Measurements from ENCODE around the gene MDP1. TPM values are rescaled to one million over a fixed set of nuclear protein-coding genes. Genes with fewer than 3 reads are reported as not detected.

Gene MDP1
- total RNA-seq, 4 donors from 2014 or later = 6.7 to 19.2 (median 13.9) TPM

GRCh38 chr14:24164518-24164991 is 51.3 kb downstream of the MDP1 start:
- no peak for ATAC-seq
- intact Hi-C loops (cut with DNase I; ENCODE audit: low total_unique reads) (loop anchor here (10.0 kb wide), 1 partner anchor 130 kb away; the partner anchor contains the start of genes DHRS1 and NOP9), in situ Hi-C loops (cut with MboI; ENCODE audit: low sequenced_read_pairs in 4 of 4) (loop anchor here in 1 of 4 donors (5.0 kb wide), 1 partner anchor 107 kb away; no protein-coding TSS in a partner anchor)
- no peaks in the 10 kb centered on the region for H3K9me3 ChIP-seq
- no peak overlapping the region for H3K27ac ChIP-seq
- DNase-seq = no peak
- H3K4me3 ChIP-seq = no peak overlapping the region
- peaks cover 23 to 30% of the 10 kb centered on the region in 2 donors for H3K4me1 ChIP-seq
- H3K27me3 ChIP-seq = peaks cover 0 to 2% (median 0%) of the 10 kb centered on the region in 3 donors
- H3K36me3 ChIP-seq = peaks cover 0 to 52% of the 10 kb centered on the region in 2 donors
- no peak for TF ChIP-seq POLR2A (IDR thresholded peaks at IDR 0.05)
- TF ChIP-seq CTCF (IDR thresholded peaks at IDR 0.05 in 4 of 5, conservative IDR thresholded peaks at IDR 0.05 in 1 of 5) = no peak

Other genes starting within 250 kb of the MDP1 start
- gene DHRS4L2, start 227.1 kb downstream of the MDP1 start, total RNA-seq = 10 to 100 TPM; 12.1 to 40.2 (median 25.0) TPM
- gene CARMIL3, start 164.1 kb downstream of the MDP1 start, total RNA-seq = under 1 TPM in 2 of 4 donors, not detected in 2; 0.04 to 0.31 TPM
- gene CPNE6, start 144.5 kb downstream of the MDP1 start, total RNA-seq = not detected
- gene PCK2, start 121.8 kb downstream of the MDP1 start, total RNA-seq = 1 to 10 TPM; 1.9 to 9.8 (median 3.6) TPM
- gene DCAF11, start 101.3 kb downstream of the MDP1 start, total RNA-seq = 100 to 1,000 TPM in 1 of 4 donors, 10 to 100 TPM in 3; 52.4 to 113 (median 88.7) TPM
- gene NRL, start 101.1 kb downstream of the MDP1 start, total RNA-seq = 1 to 10 TPM in 3 of 4 donors, under 1 TPM in 1; 0.82 to 4.5 (median 2.4) TPM
- 10 to 100 TPM; 45.3 to 91.3 (median 65.4) TPM for gene FITM1, start 85.4 kb downstream of the MDP1 start, total RNA-seq
- gene PSME1, start 79.9 kb downstream of the MDP1 start, total RNA-seq = 100 to 1,000 TPM in 2 of 4 donors, 10 to 100 TPM in 2; 63.3 to 158 (median 87.5) TPM
- 10 to 100 TPM; 13.6 to 18.8 (median 16.3) TPM for gene EMC9, start 74.5 kb downstream of the MDP1 start, total RNA-seq
- 10 to 100 TPM; 13.7 to 53.2 (median 21.5) TPM for gene PSME2, start 69.5 kb downstream of the MDP1 start, total RNA-seq
- gene RNF31, start 68.6 kb downstream of the MDP1 start, total RNA-seq = 100 to 1,000 TPM in 1 of 4 donors, 10 to 100 TPM in 3; 63.3 to 140 (median 82.4) TPM
- gene IRF9, start 54.8 kb downstream of the MDP1 start, total RNA-seq = 10 to 100 TPM in 3 of 4 donors, 1 to 10 TPM in 1; 6.5 to 36.7 (median 11.9) TPM
- 1 to 10 TPM in 1 of 4 donors, under 1 TPM in 2, not detected in 1; 0.27 to 3.1 (median 0.82) TPM for gene REC8, start 44.0 kb downstream of the MDP1 start, total RNA-seq
- 10 to 100 TPM; 35.7 to 73.2 (median 55.4) TPM for gene IPO4, start 27.2 kb downstream of the MDP1 start, total RNA-seq
- gene TM9SF1, start 20.6 kb downstream of the MDP1 start, total RNA-seq = 10 to 100 TPM; 31.4 to 46.4 (median 36.7) TPM
- not detected for gene TSSK4, start 10.4 kb downstream of the MDP1 start, total RNA-seq
- gene CHMP4A, start 2.6 kb downstream of the MDP1 start, total RNA-seq = 10 to 100 TPM; 13.6 to 29.8 (median 20.7) TPM
- 100 to 1,000 TPM; 141 to 178 (median 162) TPM for gene NEDD8, start 16.3 kb upstream of the MDP1 start, total RNA-seq
- 10 to 100 TPM; 15.4 to 44.8 (median 27.4) TPM for gene GMPR2, start 16.9 kb upstream of the MDP1 start, total RNA-seq
- gene TINF2, start 26.6 kb upstream of the MDP1 start, total RNA-seq = 10 to 100 TPM; 41.4 to 77.1 (median 50.7) TPM
- gene TGM1, start 47.1 kb upstream of the MDP1 start, total RNA-seq = under 1 TPM in 1 of 4 donors, not detected in 3; 0.20 TPM
- 10 to 100 TPM; 20.9 to 32.8 (median 28.0) TPM for gene RABGGTA, start 55.5 kb upstream of the MDP1 start, total RNA-seq
- 10 to 100 TPM in 2 of 4 donors, 1 to 10 TPM in 2; 1.9 to 12.2 (median 8.2) TPM for gene DHRS1, start 83.7 kb upstream of the MDP1 start, total RNA-seq
- 10 to 100 TPM; 27.2 to 43.5 (median 32.2) TPM for gene NOP9, start 83.8 kb upstream of the MDP1 start, total RNA-seq
- gene CIDEB, start 91.9 kb upstream of the MDP1 start, total RNA-seq = 1 to 10 TPM in 1 of 4 donors, under 1 TPM in 3; 0.39 to 1.5 (median 0.88) TPM
- 1 to 10 TPM in 2 of 4 donors, under 1 TPM in 2; 0.39 to 3.3 (median 2.0) TPM for gene LTB4R2, start 94.1 kb upstream of the MDP1 start, total RNA-seq
- gene LTB4R, start 95.4 kb upstream of the MDP1 start, total RNA-seq = 1 to 10 TPM in 2 of 4 donors, under 1 TPM in 2; 0.13 to 2.2 (median 0.75) TPM
- gene ADCY4, start 119.0 kb upstream of the MDP1 start, total RNA-seq = 10 to 100 TPM in 1 of 4 donors, 1 to 10 TPM in 3; 7.9 to 16.6 (median 8.7) TPM
- gene RIPK3, start 123.9 kb upstream of the MDP1 start, total RNA-seq = 1 to 10 TPM in 2 of 4 donors, under 1 TPM in 2; 0.66 to 1.6 (median 0.97) TPM
- 10 to 100 TPM in 1 of 4 donors, 1 to 10 TPM in 3; 4.6 to 13.2 (median 7.5) TPM for gene NFATC4, start 152.1 kb upstream of the MDP1 start, total RNA-seq
- 1 to 10 TPM in 3 of 4 donors, under 1 TPM in 1; 0.87 to 3.7 (median 2.1) TPM for gene NYNRIN, start 182.9 kb upstream of the MDP1 start, total RNA-seq
- under 1 TPM in 3 of 4 donors, not detected in 1; 0.16 to 0.36 (median 0.24) TPM for gene CBLN3, start 213.6 kb upstream of the MDP1 start, total RNA-seq
- gene KHNYN, start 213.9 kb upstream of the MDP1 start, total RNA-seq = 10 to 100 TPM; 35.1 to 50.5 (median 44.7) TPM
- gene SDR39U1, start 226.7 kb upstream of the MDP1 start, total RNA-seq = 10 to 100 TPM; 21.7 to 51.4 (median 38.3) TPM

All from gastrocnemius medialis (tissue), 4 donors.